Mesenchymal stem cell (in vitro differentiated cells and primary cell): Measurements from ENCODE around the gene MGAM2.

Source experiments
- DNase-seq: peaks from one replicate; pipeline ENCODE4 v3.0.0-alpha.2; 2013
- H2AFZ ChIP-seq: one replicate; pipeline ENCODE4 v1.6.1; 2013; ENCODE audit warnings: low read depth, mild to moderate bottlenecking, control low read depth, inconsistent platforms, low read length, moderate library complexity
- H2AK5ac ChIP-seq: 2 replicates; pipeline ENCODE4 v1.6.1; 2013; ENCODE audit warnings: low read length, moderate library complexity, mild to moderate bottlenecking, inconsistent platforms; ENCODE audit not compliant: severe bottlenecking
- H2BK120ac ChIP-seq: one replicate; pipeline ENCODE4 v1.6.1; 2013; ENCODE audit warnings: low read depth, mild to moderate bottlenecking, inconsistent platforms, low read length, moderate library complexity
- H2BK12ac ChIP-seq, 2 experiments: one replicate each; pipeline ENCODE4 v1.6.1; 2013; ENCODE audit warnings: inconsistent platforms in 2 of 2, low read length in 2 of 2, mild to moderate bottlenecking in 2 of 2, moderate library complexity in 2 of 2, control low read depth in 1 of 2
- H2BK15ac ChIP-seq: one replicate; pipeline ENCODE4 v1.6.1; 2013; ENCODE audit warnings: mild to moderate bottlenecking, low read depth, inconsistent platforms; ENCODE audit not compliant: poor library complexity, severe bottlenecking
- H2BK5ac ChIP-seq: 2 replicates; pipeline ENCODE4 v1.6.1; 2013; ENCODE audit warnings: low read depth, mild to moderate bottlenecking, low read length, control low read depth, inconsistent platforms; ENCODE audit not compliant: poor library complexity, severe bottlenecking
- H3K14ac ChIP-seq, 2 experiments: one replicate each; pipeline ENCODE4 v1.6.1; 2013; ENCODE audit warnings: inconsistent platforms in 2 of 2, low read length in 2 of 2, control low read depth in 1 of 2, mild to moderate bottlenecking in 1 of 2, moderate library complexity in 1 of 2
- H3K18ac ChIP-seq, 2 experiments: one replicate each; pipeline ENCODE4 v1.6.1; 2013; ENCODE audit warnings: inconsistent platforms in 2 of 2, low read length in 2 of 2, control low read depth in 1 of 2, low read depth in 1 of 2, mild to moderate bottlenecking in 1 of 2
- H3K23ac ChIP-seq, 2 experiments: one replicate each; pipeline ENCODE4 v1.6.1; 2013; ENCODE audit warnings: inconsistent platforms in 2 of 2, low read length in 2 of 2, mild to moderate bottlenecking in 2 of 2, moderate library complexity in 2 of 2, control low read depth in 1 of 2
- H3K27ac ChIP-seq: 2 replicates; pipeline ENCODE4 v1.5.1; 2013; ENCODE audit warnings: mild to moderate bottlenecking, moderate library complexity, low read length, control low read depth, inconsistent platforms; ENCODE audit not compliant: poor library complexity, severe bottlenecking
- H3K27me3 ChIP-seq, 2 experiments: 2 replicates each; pipeline versions ENCODE4 v1.6.1 to v1.7.0; 2013; ENCODE audit warnings: low read length in 2 of 2, mild to moderate bottlenecking in 2 of 2, moderate library complexity in 2 of 2, control low read depth in 1 of 2, inconsistent platforms in 1 of 2; ENCODE audit not compliant: control insufficient read depth in 1 of 2, insufficient read depth in 1 of 2
- H3K36me3 ChIP-seq, 2 experiments: 2 replicates each; pipeline versions ENCODE4 v1.6.1 to v1.7.0; 2013; ENCODE audit warnings: low read length in 2 of 2, control low read depth in 1 of 2, inconsistent platforms in 1 of 2, low read depth in 1 of 2, mild to moderate bottlenecking in 1 of 2; ENCODE audit not compliant: insufficient read depth in 2 of 2, control insufficient read depth in 1 of 2
- H3K4ac ChIP-seq, 2 experiments: one replicate each; pipeline ENCODE4 v1.6.1; 2013; ENCODE audit warnings: inconsistent platforms in 2 of 2, low read length in 2 of 2, mild to moderate bottlenecking in 2 of 2, moderate library complexity in 2 of 2, control low read depth in 1 of 2, low read depth in 1 of 2
- H3K4me1 ChIP-seq: 2 replicates; pipeline ENCODE4 v1.6.1; 2013; ENCODE audit warnings: low read depth, low read length, control low read depth; ENCODE audit not compliant: control insufficient read depth, insufficient read depth
- H3K4me2 ChIP-seq: 2 replicates; pipeline ENCODE4 v1.6.1; 2013; ENCODE audit warnings: low read length, mild to moderate bottlenecking, inconsistent platforms; ENCODE audit not compliant: poor library complexity, severe bottlenecking
- H3K4me3 ChIP-seq, 2 experiments: 2 replicates each; pipeline versions ENCODE4 v1.5.1 to v1.7.0; 2013; ENCODE audit warnings: low read length in 2 of 2, mild to moderate bottlenecking in 2 of 2, control low read depth in 1 of 2, low read depth in 1 of 2; ENCODE audit not compliant: insufficient read depth in 1 of 2
- H3K79me1 ChIP-seq: replicated peaks from 2 replicates; pipeline ENCODE4 v1.6.1; 2013; ENCODE audit warnings: mild to moderate bottlenecking, control low read depth, low read length, inconsistent platforms; ENCODE audit not compliant: poor library complexity, severe bottlenecking
- H3K9ac ChIP-seq: 2 replicates; pipeline ENCODE4 v1.7.0; 2013; ENCODE audit warnings: mild to moderate bottlenecking, low read length, moderate library complexity
- H3K9me3 ChIP-seq: 2 replicates; pipeline ENCODE4 v1.7.0; 2013; ENCODE audit warnings: mild to moderate bottlenecking, low read length; ENCODE audit not compliant: control insufficient read depth
- H4K8ac ChIP-seq: one replicate; pipeline ENCODE4 v1.6.1; 2013; ENCODE audit warnings: inconsistent platforms, mild to moderate bottlenecking, low read length, moderate library complexity
- H4K91ac ChIP-seq: one replicate; pipeline ENCODE4 v1.6.1; 2013; ENCODE audit warnings: mild to moderate bottlenecking, low read length, inconsistent platforms
- WGBS: methylation state at CpG from one replicate; pipeline ENCODE4 v1.1.7; 2013; ENCODE audit warnings: mixed read lengths; 5-methylcytosine and 5-hydroxymethylcytosine counted together

The MGAM2 gene

DNA sequence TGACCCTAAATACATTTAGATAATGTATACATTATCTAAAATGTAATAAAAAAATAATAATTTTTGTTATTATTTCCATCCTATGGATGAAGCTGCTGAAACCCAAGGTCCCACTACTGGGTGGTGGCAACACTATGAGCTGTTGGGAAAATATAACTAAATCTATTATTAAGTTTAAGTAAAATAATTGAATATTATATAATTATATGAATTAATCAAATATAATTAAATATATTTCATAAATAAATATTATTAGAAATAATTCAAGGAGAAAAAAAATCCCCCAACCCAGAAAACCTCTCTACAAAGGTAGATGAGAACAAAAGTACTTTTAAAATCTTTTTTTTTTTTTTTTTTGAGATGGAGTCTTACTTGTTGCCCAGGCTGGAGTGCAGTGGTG is 138.4 kb downstream of the MGAM2 start:
- Histone ChIP-seq H3K9me3 (no peaks in the 10 kb centered on the region), H2BK5ac (no peak overlapping the region), H3K9ac (no peak overlapping the region), H3K4me1 (no peaks in the 10 kb centered on the region), H3K4me2 (no peak overlapping the region), H4K91ac (no peak overlapping the region), H2BK15ac (no peak overlapping the region), H3K36me3 (no peaks in the 10 kb centered on the region), H2AFZ (no peak overlapping the region), H3K79me1 (no peaks in the 10 kb centered on the region), H2BK12ac (no peak overlapping the region), H3K18ac (no peak overlapping the region), H3K4me3 (no peak overlapping the region), H2BK120ac (no peak overlapping the region), H3K4ac (no peak overlapping the region), H3K27me3 (no peaks in the 10 kb centered on the region), H3K27ac (no peak overlapping the region), H3K14ac (no peak overlapping the region), H3K23ac (no peak overlapping the region), H2AK5ac (no peak overlapping the region), H4K8ac (no peak overlapping the region)
- DNase-seq: no peak

DNA sequence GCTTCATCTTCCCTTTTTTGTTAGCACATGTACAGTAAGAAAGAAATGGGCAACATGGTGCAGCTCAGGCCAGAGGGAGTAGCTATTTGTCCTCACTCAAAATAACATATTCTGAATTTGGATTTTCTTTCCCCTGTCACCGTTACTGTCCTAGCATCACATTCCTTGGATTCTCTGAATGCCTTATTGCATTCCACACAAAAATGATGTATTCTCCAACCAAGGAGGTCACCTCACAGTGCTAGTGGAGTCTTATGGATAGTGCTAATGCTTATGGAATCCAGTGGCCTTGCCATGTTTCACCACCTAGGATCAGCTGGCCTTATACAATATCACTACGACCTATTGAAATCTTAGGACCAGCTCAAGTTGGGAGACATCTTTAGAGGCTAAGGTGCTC is 139.2 kb downstream of the MGAM2 start:
- 71% methylated on average over 2 of the region's 2 CpGs for WGBS
- Histone ChIP-seq H4K8ac (no peak overlapping the region), H2BK15ac (no peak overlapping the region), H3K18ac (no peak overlapping the region), H2BK5ac (no peak overlapping the region), H3K36me3 (no peaks in the 10 kb centered on the region), H3K14ac (no peak overlapping the region), H3K27me3 (no peaks in the 10 kb centered on the region), H4K91ac (no peak overlapping the region), H3K4ac (no peak overlapping the region), H2BK12ac (no peak overlapping the region), H3K27ac (no peak overlapping the region), H2BK120ac (no peak overlapping the region), H3K4me2 (no peak overlapping the region), H3K79me1 (no peaks in the 10 kb centered on the region), H3K23ac (no peak overlapping the region), H2AFZ (no peak overlapping the region), H2AK5ac (no peak overlapping the region), H3K9me3 (no peaks in the 10 kb centered on the region), H3K9ac (no peak overlapping the region), H3K4me1 (no peaks in the 10 kb centered on the region), H3K4me3 (no peak overlapping the region)
- DNase-seq: no peak

DNA sequence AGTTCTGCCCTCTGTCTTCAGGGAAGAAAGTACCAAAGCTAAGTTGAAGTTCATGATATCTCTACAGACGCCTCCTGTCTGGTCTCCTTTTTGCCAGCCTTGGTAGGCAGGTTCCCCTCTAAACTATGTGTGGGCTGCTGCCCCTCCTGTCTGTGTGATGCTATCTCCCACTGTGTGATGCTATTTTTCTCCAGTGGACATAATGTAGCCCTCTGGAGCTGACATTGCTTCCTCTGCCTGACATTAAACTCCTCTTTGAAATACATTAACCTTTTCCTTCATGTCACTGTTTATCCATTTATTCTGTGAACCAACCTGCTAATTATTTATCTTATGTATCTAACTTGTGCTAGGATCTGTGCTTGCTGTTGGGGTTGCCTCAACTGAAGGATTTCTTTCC is 146.4 kb downstream of the MGAM2 start, which contains the start of gene PRSS58:
Gene PRSS58, minus strand, starts transcription at position 101 of the 400 bp plus-strand sequence. CDS start 351 bp downstream, outside the sequence.
- H3K27ac ChIP-seq: no peak within 1 kb of the TSS
- no peak within 1 kb of the TSS for H3K18ac ChIP-seq
- DNase-seq: no peak
- no peak within 1 kb of the TSS for H2AK5ac ChIP-seq
- H3K4me2 ChIP-seq: no peak within 1 kb of the TSS
- no peak within 1 kb of the TSS for H3K23ac ChIP-seq
- H4K91ac ChIP-seq: no peak within 1 kb of the TSS
- no peak within 1 kb of the TSS for H2BK12ac ChIP-seq
- no peak within 1 kb of the TSS for H4K8ac ChIP-seq
- no peak within 1 kb of the TSS for H2BK15ac ChIP-seq
- no peaks in the 10 kb centered on the region for H3K27me3 ChIP-seq
- no peak within 1 kb of the TSS for H3K14ac ChIP-seq
- H3K9ac ChIP-seq: no peak within 1 kb of the TSS
- H3K79me1 ChIP-seq: no peaks in the 10 kb centered on the region
- no peak within 1 kb of the TSS for H3K4ac ChIP-seq
- 39% methylated on average over 1 of the region's 1 CpG for WGBS
- no peak within 1 kb of the TSS for H2BK5ac ChIP-seq
- no peak within 1 kb of the TSS for H3K4me3 ChIP-seq
- H2BK120ac ChIP-seq: no peak within 1 kb of the TSS
- H3K4me1 ChIP-seq: no peaks in the 10 kb centered on the region
- H3K9me3 ChIP-seq: peaks cover 8% of the 10 kb centered on the region
- H2AFZ ChIP-seq: no peak within 1 kb of the TSS
- no peaks in the 10 kb centered on the region for H3K36me3 ChIP-seq

DNA sequence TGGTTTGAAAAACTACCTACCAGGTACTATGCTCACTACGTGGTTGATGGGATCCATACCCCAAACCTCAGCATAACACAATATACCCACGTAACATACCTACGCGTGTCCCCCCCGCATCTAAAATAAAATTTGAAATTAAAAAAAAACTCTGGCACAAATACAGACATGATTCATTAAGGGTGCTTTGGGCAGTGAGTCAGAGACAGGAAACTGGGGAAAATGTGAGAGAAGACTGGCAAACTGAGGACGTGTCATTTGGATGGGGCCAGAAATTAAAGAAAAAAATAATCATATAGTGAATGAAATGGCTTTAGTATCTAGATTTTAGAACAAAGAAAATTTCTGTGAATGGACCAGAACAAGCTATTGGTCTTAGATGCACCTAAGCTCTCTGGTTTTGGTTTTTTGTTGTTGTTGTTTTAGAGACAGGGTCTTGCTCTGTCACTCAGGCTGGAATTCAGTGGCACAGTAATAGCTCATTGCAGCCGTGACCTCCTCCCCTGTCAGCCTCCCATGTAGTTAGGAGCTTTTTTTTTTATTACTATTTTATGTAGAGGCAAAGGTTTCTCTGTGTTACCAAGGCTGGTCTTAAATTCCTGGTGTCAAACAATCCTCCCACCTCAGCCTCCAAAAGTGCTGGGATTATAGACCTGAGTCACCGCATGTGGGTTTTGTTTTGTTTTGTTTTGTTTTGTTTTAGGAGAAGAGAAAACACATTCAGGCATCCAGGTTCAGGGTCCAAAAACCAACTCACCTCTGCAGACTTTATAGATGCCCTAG is 152.3 kb downstream of the MGAM2 start:
- Histone ChIP-seq H3K9me3 (peaks cover 6% of the 10 kb centered on the region), H4K91ac (no peak overlapping the region), H3K4me2 (no peak overlapping the region), H3K79me1 (no peaks in the 10 kb centered on the region), H3K14ac (no peak overlapping the region), H2BK120ac (no peak overlapping the region), H2BK12ac (no peak overlapping the region), H2BK15ac (no peak overlapping the region), H3K23ac (no peak overlapping the region), H3K18ac (no peak overlapping the region), H3K4me3 (peak overlapping the region in 1 of 2 experiments; percentile 15), H3K27ac (no peak overlapping the region), H3K27me3 (no peaks in the 10 kb centered on the region), H3K36me3 (no peaks in the 10 kb centered on the region), H4K8ac (no peak overlapping the region), H2BK5ac (peak overlapping the region; percentile 40), H3K9ac (peak overlapping the region; percentile 68), H3K4ac (no peak overlapping the region), H2AK5ac (no peak overlapping the region), H2AFZ (no peak overlapping the region), H3K4me1 (no peaks in the 10 kb centered on the region)
- DNase-seq: no peak
- 59% methylated on average over 1 of the region's 8 CpGs for WGBS
